Cardiac septum (tissue), 1 donor: ENCODE measurements around the gene GYS2. TPM values are rescaled to one million over a fixed set of nuclear protein-coding genes. Genes with fewer than 3 reads are reported as not detected.

Source experiments
- DNase-seq: peaks from one replicate; pipeline ENCODE4 v3.0.0-alpha.2; 2020; ENCODE audit warnings: low spot score
- intact Hi-C: fragments of 100-400 bp; cut with DNase I; formaldehyde crosslinking; loops from one replicate; pipeline ENCODE4 v1.14.0; 2022
- total RNA-seq: library from RNA; stranded (reverse); fragmentation: NEBNext Ultra II Directional; extraction: Animal tissue kit (Norgen Biotek cat#: 25700); gene quantifications from one replicate; pipeline ENCODE4 v1.2.1, GENCODE V29; 2021
- donor health status: DM: no; HTN: no; CAD: no.

Gene GYS2
- total RNA-seq, 1 donor from 2014 or later, result not detected

DNA sequence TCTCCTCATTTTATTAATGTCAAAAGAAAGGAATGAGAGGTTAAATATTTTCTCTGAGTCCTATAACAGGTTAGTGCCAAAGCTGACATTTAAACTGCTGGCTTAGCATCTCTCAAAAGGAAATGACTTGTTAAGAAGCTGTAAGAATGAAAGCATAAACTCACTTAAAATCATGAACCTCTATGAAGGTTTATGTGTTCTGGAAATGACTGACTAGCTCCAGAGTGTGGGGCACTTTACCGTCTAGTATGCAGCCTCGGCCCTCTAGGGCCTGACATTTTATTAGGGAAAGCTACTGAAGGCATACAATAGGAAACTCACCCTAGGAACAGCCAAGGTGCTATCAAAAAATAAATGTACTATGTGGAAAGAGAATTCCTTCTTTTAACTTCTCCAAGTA is 43.5 kb downstream of the GYS2 start:
- no peak for DNase-seq
- intact Hi-C loops, result no loop called here

DNA sequence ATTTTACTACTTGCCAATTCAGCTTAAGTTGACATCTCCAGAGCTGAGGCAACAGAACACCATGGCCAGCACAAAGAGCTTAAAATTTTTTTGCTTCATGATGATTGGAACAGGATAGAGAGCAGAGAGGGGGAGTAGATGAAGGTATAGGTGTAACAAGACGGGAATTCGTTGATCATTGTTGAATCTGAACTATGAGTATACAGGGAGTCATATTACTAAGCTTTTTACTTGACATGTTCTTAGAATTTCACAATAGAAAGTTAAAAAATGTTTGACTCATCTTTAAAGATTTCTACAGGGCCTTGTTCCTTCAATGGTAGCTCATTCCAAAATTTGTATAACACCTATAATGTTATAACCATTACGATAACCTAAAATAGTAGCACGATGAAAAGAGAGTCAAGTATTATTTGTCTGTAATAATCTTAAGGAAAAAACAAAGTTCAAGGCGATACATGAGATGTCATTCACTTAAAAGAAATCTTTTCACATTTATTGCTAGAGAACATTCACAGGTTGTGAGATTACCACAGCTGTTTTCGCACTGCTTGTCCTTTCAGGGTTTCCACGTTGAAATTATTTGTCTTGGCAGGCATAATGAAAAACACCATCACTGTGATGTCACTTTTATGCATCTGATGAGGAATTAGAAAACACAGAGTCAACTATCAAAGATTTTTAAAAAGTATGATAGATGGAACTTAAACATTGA is 44.6 kb downstream of the GYS2 start:
- intact Hi-C loops, result no loop called here
- no peak for DNase-seq

DNA sequence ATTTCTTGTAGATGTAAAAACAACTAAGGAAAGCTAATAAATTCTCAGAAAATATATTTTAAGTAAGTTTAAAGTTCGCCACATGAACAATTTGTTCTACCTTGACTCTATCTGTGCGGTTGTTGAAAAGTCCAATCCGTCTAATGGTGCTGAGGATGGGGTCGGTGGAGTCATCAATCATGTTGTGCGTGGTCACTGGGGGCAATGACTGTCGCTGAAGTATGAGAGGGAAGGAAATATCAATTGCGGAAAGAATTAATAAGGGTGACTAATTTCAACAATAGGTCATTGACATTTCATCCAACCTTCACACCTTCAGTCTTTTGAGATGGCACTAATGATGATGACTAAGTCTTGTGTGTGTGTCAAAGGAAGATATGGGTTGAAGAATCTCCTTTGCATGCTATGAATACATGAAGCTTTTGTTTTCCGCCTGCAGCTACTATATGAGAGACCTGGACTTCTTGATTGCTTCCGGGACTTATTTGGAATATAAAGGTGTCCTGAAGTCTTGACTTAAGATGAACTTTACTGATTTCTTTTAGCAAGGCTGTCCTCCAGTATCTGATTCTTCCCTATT is 46.5 kb downstream of the GYS2 start:
- intact Hi-C loops, result no loop called here
- no peak for DNase-seq

DNA sequence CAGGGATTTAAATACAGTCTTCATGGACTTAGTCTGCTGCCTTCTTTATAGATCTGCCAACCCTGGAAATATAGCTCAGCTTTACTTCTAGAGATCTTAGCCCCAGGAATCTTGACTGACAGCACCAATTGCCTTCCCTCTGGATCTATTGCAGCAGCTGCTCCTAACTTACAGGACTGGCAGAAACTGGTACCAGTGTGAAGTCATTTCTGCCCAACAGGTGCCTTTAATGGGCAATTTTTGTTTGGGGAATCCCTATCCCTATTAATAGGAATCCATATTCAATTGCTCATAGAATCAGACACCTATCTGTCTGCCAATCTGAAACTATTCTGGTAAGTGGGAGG is 51.3 kb downstream of the GYS2 start:
- DNase-seq, result no peak
- intact Hi-C loops, result no loop called here

DNA sequence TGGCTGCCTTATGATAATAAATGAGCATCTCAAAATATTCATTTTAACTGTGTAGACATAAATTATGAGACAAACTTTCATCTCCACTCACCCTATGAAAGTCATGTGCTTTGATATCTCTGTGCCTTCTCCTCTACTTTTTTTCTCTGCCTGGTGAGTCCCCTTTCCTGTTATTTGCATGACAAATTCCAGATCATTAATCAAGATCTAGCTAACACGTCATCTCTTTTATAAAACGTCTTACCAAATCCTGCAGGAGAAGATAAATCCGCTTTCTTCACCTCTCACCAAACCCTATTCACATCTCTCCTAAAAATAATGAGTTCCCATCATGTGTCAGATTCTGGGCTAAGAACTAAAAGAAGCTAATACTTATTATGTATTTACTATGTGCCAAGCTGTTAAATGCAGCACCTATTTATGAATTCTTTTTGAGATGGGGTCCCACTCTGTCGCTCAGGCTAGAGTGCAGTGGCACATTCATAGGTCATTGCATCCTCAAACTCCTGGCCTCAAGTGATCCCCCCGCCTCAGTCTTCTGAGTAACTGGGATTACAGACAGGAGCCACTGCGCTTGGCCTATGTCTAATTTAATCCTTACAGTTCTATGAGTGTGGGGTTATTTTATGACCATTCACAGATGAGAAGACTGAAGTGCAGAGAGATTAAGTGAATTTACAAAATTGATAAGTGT is 51.9 kb downstream of the GYS2 start:
- DNase-seq, result no peak
- intact Hi-C loops, result no loop called here

DNA sequence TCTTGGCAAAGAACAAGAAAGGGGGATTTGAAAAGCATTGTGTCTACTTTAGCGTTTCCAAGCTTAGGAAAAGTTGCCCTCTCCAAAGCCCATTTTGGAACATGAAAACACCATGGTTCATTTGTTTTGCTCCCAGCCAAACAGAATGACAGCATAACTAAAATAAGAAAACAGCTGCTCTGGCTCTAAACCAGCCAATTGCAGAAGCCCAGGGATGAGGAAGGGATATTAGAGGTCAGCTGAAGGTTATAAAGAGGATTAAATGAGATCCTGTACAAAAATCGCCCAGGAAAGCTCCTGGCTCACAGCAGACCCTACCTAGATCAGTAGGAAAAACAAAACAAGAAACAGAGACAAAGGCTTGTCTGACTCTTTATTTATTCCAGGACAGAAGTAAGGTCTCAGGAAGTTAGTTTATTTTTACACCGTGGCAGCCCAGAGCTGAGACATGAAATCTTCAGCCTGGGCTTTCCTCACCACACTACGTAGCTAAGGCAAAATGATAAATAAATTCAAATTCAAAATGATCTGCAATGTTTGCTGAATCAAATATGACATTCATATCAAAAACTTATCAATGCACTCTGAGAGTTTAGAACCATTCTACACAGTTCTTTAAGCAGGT is 52.7 kb downstream of the GYS2 start:
- DNase-seq, result no peak
- intact Hi-C loops, result no loop called here

DNA sequence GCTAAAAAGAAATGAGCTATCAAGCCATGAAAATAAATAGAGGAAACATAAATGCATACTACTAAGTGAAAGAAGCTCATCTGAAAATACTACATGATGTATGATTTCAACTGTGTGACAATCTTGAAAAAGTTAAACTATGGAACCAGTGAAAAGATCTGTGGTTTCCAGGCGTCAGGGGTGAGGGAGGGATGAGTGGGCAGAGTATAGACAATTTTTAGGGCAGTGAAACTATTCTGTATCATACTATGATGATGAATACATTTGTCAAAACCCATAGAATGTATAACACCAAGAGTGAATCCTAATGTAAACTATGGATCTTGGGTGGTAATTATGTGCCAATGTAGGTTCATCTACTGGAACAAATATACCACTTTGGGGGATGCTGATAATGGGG is 57.2 kb downstream of the GYS2 start:
- intact Hi-C loops, result no loop called here
- no peak for DNase-seq

DNA sequence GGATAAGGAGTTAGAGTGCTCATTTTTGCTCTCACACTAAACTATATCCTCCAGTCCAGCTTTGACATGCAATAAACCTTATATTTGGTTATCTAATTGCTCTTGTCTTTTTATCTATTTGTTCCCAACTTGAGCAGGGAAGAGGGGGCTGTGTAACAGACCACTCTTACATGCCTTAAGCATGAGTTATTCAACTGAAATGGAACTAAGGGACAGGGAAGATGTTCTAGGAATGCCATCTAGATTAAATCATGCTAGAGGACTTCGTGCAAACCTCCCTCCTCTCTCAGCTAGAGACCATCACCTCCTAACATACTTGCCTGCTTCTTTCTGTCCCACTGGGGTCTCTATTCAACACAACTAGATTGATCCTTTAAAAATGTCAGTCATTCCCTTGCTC is 57.9 kb downstream of the GYS2 start:
- no peak for DNase-seq
- intact Hi-C loops, result no loop called here

DNA sequence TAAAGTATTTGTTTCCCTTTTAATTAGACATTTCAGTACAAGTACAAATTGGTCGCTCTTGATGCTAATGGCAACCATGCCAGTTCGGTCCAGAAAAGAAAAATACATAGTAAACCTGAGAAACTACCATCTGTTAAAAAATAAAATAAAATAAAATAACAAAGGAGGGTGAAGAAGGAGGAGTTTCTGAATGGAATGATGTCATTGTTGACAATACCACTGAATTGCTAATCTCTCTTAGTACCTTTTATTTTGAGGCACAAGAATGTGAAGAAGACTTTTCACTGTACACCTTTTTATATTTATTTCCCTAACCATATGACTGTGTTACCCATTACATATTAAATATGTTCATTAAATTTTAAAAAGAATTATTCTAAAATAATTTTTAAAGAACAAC is 59.1 kb downstream of the GYS2 start:
- no peak for DNase-seq
- intact Hi-C loops, result no loop called here

DNA sequence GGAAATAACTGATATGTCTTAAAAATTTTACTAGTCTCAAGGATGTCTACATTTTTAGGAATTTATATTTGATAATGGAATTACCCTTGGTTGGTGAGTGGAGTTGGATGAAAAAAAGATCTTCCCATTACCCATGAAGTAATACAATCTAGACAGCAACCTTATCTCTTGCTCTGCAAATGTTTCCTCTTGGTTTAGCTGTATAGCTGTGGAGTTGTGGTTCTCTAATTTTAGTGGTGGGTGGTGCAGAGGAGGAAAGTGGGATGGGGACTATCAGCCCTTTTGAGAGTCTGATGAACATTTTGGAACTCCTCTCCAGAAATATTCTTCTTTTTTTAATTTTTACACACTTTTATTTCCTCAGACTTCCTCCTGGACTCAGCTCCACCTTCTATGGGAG is 61.5 kb downstream of the GYS2 start:
- intact Hi-C loops, result no loop called here
- DNase-seq, result no peak

DNA sequence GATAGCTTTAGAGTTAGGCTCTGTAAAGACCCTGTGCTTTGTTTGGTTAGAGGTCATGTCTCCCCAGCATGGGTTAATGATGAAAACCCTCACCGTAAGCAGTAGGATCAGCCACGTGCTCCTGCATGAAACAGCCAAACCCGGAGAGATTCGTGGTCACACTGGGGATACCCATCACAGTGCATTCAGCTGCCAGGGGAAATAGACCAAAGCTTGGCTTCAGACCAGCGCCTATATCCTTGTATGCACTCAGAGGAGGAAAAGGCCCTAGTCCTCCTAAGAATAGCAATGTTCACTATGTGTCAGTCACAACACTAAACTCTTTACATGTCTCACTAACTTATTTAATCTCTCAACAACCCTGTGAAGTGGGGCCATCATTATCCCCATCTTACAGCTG is 62.2 kb downstream of the GYS2 start:
- intact Hi-C loops, result no loop called here
- no peak for DNase-seq

DNA sequence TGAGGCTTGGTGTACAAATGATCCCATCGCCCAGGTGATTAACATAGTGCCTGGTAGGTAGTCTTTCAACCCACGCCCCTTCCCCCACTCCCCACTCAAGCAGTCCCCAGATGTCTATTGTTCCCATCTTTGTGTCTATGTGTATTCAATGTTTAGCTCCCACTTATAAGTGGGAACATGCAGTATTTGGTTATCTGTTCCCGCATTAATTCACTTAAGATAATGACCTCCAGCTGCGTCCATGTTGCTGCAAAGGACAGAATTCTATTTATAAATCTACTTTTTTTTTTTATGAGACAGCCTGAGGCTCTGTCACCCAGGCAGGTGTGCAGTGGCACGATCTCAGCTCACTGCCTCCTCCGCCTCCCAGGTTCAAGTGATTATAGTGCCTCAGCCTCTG is 62.9 kb downstream of the GYS2 start:
- intact Hi-C loops, result no loop called here
- no peak for DNase-seq

DNA sequence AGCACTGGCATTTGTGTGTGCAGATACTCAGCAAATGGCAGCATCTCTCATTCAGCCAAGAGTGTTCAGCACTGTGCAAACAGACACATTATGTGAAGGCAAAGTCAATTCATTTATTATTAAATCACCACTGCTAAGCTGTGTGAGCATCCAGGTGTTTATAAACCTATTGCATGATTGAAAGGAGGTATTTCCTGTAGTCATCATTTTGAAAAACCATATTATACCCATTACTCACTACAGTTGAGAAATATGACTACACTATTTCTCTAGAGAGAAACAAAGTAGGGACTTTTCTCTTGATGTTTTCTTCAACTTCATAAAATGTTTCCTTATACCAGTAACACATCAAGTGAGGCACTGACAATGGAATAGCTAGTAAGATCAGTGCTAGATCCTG is 64.8 kb downstream of the GYS2 start:
- intact Hi-C loops, result no loop called here

DNA sequence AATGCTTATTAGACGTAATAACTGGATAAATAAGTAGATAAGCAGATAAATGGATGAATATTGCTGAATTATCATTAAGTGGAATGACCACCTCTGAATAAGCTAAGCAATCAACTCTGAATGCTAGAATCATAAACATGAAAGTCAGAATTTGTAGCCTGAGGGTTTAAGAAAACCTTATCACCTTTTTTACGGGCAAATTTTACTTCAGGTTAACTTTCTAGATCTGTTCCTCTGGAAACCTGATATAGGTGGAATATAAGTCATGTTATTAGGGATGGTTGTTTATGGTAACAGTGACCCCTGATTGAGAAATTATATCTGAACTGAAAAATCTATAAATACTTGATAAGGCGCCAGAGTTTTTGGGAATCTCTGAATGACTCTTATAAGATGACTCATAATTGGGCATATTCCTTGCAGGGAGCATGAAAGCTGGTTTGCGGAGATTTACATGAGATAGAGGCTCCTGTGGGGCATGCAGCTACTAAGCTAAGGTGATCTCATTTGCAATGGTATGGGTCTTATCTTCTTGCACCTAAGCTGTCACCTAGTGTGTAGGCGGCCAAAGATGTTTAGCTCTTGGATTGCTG is 66.5 kb downstream of the GYS2 start:
- DNase-seq, result no peak
- intact Hi-C loops, result no loop called here

More for the DNA sequence above, 64.8 kb downstream of the GYS2 start:
- DNase-seq, result no peak

DNA sequence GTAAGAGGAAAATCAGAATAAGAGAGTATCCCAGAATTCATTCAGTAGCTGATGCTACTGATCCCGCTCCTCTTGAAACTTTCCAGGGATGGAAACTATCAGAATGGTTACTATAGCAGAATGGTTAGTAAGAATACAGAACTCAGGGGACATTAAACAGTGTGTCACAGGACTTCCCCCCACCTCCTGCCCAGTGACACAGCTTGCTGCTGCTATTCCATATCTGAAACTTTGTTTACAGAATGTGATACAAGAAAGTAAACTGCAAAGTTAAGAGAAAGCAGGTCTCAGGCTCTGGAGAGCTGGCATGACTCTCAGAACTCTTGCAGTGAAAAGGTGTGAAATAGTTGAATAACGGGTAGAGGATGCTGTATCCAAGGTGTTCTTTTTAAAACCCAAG is 75.2 kb downstream of the GYS2 start:
- intact Hi-C loops, result no loop called here
- no peak for DNase-seq

DNA sequence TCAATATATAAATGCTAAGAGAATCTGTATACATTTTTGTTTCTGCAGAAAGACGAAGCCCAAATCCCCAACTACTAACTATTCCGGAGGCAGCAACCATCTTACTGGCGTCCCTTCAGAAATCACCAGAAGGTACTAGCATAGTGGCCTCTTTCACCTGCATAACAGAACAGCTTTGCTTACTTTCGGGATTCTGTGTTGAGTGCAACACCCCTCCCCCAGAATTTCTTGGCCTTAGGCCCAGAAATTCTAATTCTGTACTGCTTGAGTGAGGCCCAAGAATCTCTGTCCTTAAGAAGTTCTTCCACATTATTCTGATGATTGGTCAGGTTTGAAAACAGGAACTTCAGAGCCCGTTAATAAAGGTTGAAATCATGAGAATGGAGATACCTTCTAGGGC is 75.7 kb downstream of the GYS2 start:
- DNase-seq, result no peak
- intact Hi-C loops, result no loop called here

DNA sequence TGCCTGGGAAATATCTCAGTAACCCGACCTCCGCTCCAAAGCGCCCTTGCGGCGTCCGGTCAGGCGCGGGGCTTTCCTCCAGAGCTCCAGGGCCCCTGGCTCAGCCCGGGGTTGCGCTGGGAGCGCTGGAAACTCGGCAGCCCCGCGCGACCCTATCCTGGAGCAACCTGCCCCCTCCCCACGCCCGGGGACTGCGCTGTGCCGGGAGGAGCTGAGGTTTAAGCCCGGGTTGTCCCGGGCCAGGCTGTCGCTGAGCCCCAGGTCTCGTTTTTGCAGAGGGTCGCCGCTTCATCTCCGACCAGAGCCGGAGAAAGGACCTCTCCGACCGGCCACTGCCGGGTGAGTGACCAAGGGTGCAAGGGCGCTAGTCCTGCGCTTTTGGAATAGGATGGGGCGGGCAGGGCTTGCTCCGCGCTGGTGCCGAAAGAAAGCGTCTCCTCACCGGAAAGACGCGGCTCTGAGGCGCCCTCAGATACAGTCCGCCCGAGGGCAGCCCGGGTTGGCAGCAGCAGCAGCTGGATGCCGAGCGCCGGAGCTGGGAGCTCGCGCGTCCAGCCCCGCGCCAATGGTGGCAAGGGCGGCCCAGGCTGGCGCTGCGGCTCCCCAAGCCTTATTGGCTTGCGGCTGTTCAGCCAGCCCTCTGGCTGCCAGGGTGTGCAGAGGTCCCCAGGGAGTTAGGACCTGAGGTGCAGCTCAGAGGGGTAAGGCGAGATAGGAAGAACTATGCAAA is 77.0 kb downstream of the GYS2 start:
- peak; percentile 75 for DNase-seq
- intact Hi-C loops, result no loop called here

DNA sequence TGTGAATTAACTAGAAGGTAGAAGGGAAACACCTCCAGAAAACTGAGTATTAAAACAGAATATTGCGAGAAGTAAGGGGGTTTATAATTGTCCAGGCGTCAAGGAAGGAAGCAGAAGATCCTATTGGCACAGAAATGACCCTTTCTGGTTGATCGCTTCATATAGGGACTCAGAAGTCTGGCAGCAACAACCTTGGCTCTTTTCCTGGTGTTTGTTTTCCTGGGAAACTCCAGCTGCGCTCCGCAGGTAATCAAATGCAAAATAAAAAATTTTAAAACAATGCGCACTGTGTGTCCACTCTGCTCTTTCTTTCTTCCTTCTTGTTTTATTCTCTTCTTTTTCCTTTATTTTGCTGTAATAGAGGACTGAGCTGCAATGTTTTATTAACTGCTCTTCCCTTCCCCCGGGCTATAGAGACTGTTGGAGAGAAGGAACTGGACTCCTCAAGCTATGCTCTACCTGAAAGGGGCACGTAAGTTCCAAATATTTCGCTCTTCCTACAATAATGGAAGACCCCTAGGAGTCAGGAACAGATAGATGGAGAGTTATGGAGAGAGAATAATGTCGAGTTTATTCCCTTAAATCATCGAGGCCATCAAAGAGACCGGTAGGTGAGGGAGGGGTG is 77.8 kb downstream of the GYS2 start:
- intact Hi-C loops, result no loop called here
- DNase-seq, result no peak

DNA sequence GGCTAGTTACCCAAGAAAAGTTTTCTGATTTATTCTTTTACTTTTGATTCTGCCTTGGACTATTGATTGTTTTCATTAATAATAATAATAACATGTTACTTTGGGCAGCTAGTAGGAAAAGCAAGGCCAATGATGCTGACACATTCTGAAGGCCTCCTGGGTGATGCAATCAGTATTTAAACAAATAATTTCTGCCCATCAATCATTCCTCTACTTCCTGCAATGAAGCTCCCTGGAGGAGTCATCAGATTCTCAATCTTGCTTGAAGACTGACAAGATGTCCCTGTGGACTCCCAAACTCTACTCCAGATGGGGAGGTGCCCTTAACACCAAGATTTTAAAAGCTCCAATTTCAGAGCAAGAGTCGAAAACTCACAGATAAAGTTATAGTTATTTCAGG is 78.6 kb downstream of the GYS2 start, which contains the start of gene SPX:
TSS of gene SPX (plus strand) at position 244 of the 400 bp plus-strand sequence. CDS start 177 bp downstream, outside the sequence.
- intact Hi-C loops, result no loop called here

More for the DNA sequence above, 78.6 kb downstream of the GYS2 start, which contains the start of gene SPX:
- DNase-seq, result no peak
